Skeletal muscle satellite cell (primary cell): ENCODE data around the gene SUPT6H. TPM values are rescaled to one million over a fixed set of nuclear protein-coding genes. Genes with fewer than 3 reads are reported as not detected.

Source experiments
- H3K27me3 ChIP-seq: 2 replicates; pipeline ENCODE4 v1.7.0; 2013; ENCODE audit warnings: low read length; ENCODE audit not compliant: control insufficient read depth, insufficient read depth
- H3K36me3 ChIP-seq: 2 replicates; pipeline ENCODE4 v1.7.0; 2013; ENCODE audit warnings: mild to moderate bottlenecking, control low read depth, low read length; ENCODE audit not compliant: insufficient read depth
- H3K4me1 ChIP-seq: 2 replicates; pipeline ENCODE4 v1.7.0; 2013; ENCODE audit warnings: low read length; ENCODE audit not compliant: control insufficient read depth, insufficient read depth
- H3K4me2 ChIP-seq: 2 replicates; pipeline ENCODE4 v1.7.0; 2013; ENCODE audit warnings: mild to moderate bottlenecking, low read length
- H3K4me3 ChIP-seq: 2 replicates; pipeline ENCODE4 v1.7.0; 2013; ENCODE audit warnings: low read length
- H3K9ac ChIP-seq: 2 replicates; pipeline ENCODE4 v1.7.0; 2013; ENCODE audit warnings: mild to moderate bottlenecking, low read depth, low read length, moderate library complexity
- H3K9me3 ChIP-seq: replicated peaks from 2 replicates; pipeline ENCODE4 v1.7.0; 2013; ENCODE audit warnings: mild to moderate bottlenecking, control low read depth, low read length
- total RNA-seq: library from RNA; depleted of rRNA; stranded (reverse); fragments of >200 nt; gene quantifications from 2 replicates; pipeline ENCODE4 v1.2.3, GENCODE V29; 2012; rRNA removed

The SUPT6H gene
- 32.4 and 33.9 TPM in 2 replicates for total RNA-seq

GRCh38 chr17:28661635-28662526 is at the start of gene SUPT6H, which contains the start of gene SDF2:
Gene SUPT6H, plus strand, starts transcription at chr17:28662205. Its CDS starts 11,197 bp downstream, at chr17:28673402.
Gene SDF2, minus strand, starts transcription at chr17:28661906. Its CDS starts 30 bp downstream, at chr17:28661876.
- H3K4me1 ChIP-seq = peaks cover 27% of the 10 kb centered on the region
- H3K4me3 ChIP-seq = peak within 1 kb of the TSS; percentile 81
- H3K9ac ChIP-seq = peak within 1 kb of the TSS; percentile 88
- H3K27me3 ChIP-seq = no peaks in the 10 kb centered on the region
- peaks cover 11% of the 10 kb centered on the region for H3K36me3 ChIP-seq
- H3K9me3 ChIP-seq = no peaks in the 10 kb centered on the region
- H3K4me2 ChIP-seq = peak within 1 kb of the TSS; percentile 90

- H3K27me3 ChIP-seq = no peaks in the 10 kb centered on the region
- H3K4me1 ChIP-seq = no peaks in the 10 kb centered on the region
- H3K9ac ChIP-seq = no peak overlapping the region
- no peak overlapping the region for H3K4me2 ChIP-seq
- H3K36me3 ChIP-seq = peaks cover 59% of the 10 kb centered on the region
- H3K4me3 ChIP-seq = no peak overlapping the region
- no peaks in the 10 kb centered on the region for H3K9me3 ChIP-seq
Measured at GRCh38 chr17:28612531-28612930, 49.5 kb upstream of the SUPT6H start.

GRCh38 chr17:28612936-28613872 is 48.8 kb upstream of the SUPT6H start:
- H3K9ac ChIP-seq = no peak overlapping the region
- no peaks in the 10 kb centered on the region for H3K27me3 ChIP-seq
- no peak overlapping the region for H3K4me3 ChIP-seq
- H3K9me3 ChIP-seq = no peaks in the 10 kb centered on the region
- no peak overlapping the region for H3K4me2 ChIP-seq
- H3K4me1 ChIP-seq = no peaks in the 10 kb centered on the region
- H3K36me3 ChIP-seq = peaks cover 60% of the 10 kb centered on the region

GRCh38 chr17:28613931-28614381 is 48.0 kb upstream of the SUPT6H start, which contains the start of gene RSKR:
Gene RSKR, minus strand, starts transcription at chr17:28614185. Its CDS starts 24 bp downstream, at chr17:28614161.
- no peak within 1 kb of the TSS for H3K4me3 ChIP-seq
- no peaks in the 10 kb centered on the region for H3K27me3 ChIP-seq
- no peak within 1 kb of the TSS for H3K9ac ChIP-seq
- H3K4me1 ChIP-seq = no peaks in the 10 kb centered on the region
- no peak within 1 kb of the TSS for H3K4me2 ChIP-seq
- peaks cover 68% of the 10 kb centered on the region for H3K36me3 ChIP-seq
- no peaks in the 10 kb centered on the region for H3K9me3 ChIP-seq

- H3K9ac ChIP-seq = no peak overlapping the region
- H3K36me3 ChIP-seq = peaks cover 81% of the 10 kb centered on the region
- no peaks in the 10 kb centered on the region for H3K27me3 ChIP-seq
Measured at GRCh38 chr17:28615260-28615940, 46.6 kb upstream of the SUPT6H start.

GRCh38 chr17:28616281-28616680 is 45.7 kb upstream of the SUPT6H start:
- Histone ChIP-seq H3K27me3 (no peaks in the 10 kb centered on the region), H3K4me2 (no peak overlapping the region), H3K4me1 (no peaks in the 10 kb centered on the region), H3K4me3 (no peak overlapping the region), H3K9ac (no peak overlapping the region), H3K36me3 (peaks cover 84% of the 10 kb centered on the region), H3K9me3 (no peaks in the 10 kb centered on the region)

More at GRCh38 chr17:28615260-28615940, 46.6 kb upstream of the SUPT6H start:
- no peaks in the 10 kb centered on the region for H3K9me3 ChIP-seq
- no peaks in the 10 kb centered on the region for H3K4me1 ChIP-seq
- no peak overlapping the region for H3K4me2 ChIP-seq
- H3K4me3 ChIP-seq = no peak overlapping the region

- no peaks in the 10 kb centered on the region for H3K4me1 ChIP-seq
- H3K9me3 ChIP-seq = no peaks in the 10 kb centered on the region
- H3K36me3 ChIP-seq = peaks cover 90% of the 10 kb centered on the region
- no peaks in the 10 kb centered on the region for H3K27me3 ChIP-seq
- H3K9ac ChIP-seq = no peak overlapping the region
- H3K4me2 ChIP-seq = no peak overlapping the region
- H3K4me3 ChIP-seq = no peak overlapping the region
Measured at GRCh38 chr17:28618464-28618863, 43.5 kb upstream of the SUPT6H start.

- Histone ChIP-seq H3K27me3 (no peaks in the 10 kb centered on the region), H3K4me3 (no peak overlapping the region), H3K4me2 (no peak overlapping the region), H3K36me3 (peaks cover 89% of the 10 kb centered on the region), H3K9me3 (no peaks in the 10 kb centered on the region), H3K9ac (no peak overlapping the region), H3K4me1 (no peaks in the 10 kb centered on the region)
Measured at GRCh38 chr17:28620010-28620409, 42.0 kb upstream of the SUPT6H start.

- Histone ChIP-seq H3K4me2 (no peak overlapping the region), H3K9ac (no peak overlapping the region), H3K36me3 (peaks cover 74% of the 10 kb centered on the region), H3K4me3 (no peak overlapping the region), H3K9me3 (no peaks in the 10 kb centered on the region), H3K27me3 (no peaks in the 10 kb centered on the region), H3K4me1 (no peaks in the 10 kb centered on the region)
Measured at GRCh38 chr17:28622186-28622585, 39.8 kb upstream of the SUPT6H start.

- Histone ChIP-seq H3K36me3 (peaks cover 77% of the 10 kb centered on the region), H3K4me3 (no peak overlapping the region), H3K27me3 (no peaks in the 10 kb centered on the region), H3K9me3 (no peaks in the 10 kb centered on the region), H3K9ac (no peak overlapping the region), H3K4me2 (no peak overlapping the region), H3K4me1 (no peaks in the 10 kb centered on the region)
Measured at GRCh38 chr17:28623696-28624095, 38.3 kb upstream of the SUPT6H start.
